ENCODE results near the gene GMPR2.

The GMPR2 gene

GRCh38 chr14:24235804-24236688 lies 3.3 kb downstream of the GMPR2 start:
- peaks cover 14% of the 10 kb centered on the region for H3K4me1 ChIP-seq (ENCODE audit: low read depth, poor library complexity, severe bottlenecking)
- H3K27me3 ChIP-seq (ENCODE audit: insufficient read depth, low read depth) = no peaks in the 10 kb centered on the region
- peaks cover 7% of the 10 kb centered on the region; the same call in 1 of the 2 replicates for H3K79me2 ChIP-seq (ENCODE audit: insufficient read depth, low read depth)
- no peak overlapping the region for H3K9ac ChIP-seq
- no peak overlapping the region for H2AFZ ChIP-seq (ENCODE audit: low read depth)
- no peaks in the 10 kb centered on the region for H3K36me3 ChIP-seq (ENCODE audit: insufficient read depth)
- H3K27ac ChIP-seq = no peak overlapping the region
- H4K20me1 ChIP-seq (ENCODE audit: insufficient read depth) = no peaks in the 10 kb centered on the region
- no peak for TF ChIP-seq CTCF (conservative IDR thresholded peaks at IDR 0.05; ENCODE audit: low read depth, low read length)
- H3K4me2 ChIP-seq = no peak overlapping the region
- H3K4me3 ChIP-seq (IDR thresholded peaks at IDR 0.05; ENCODE audit: insufficient read depth, low read depth, low read length) = no peak overlapping the region

GRCh38 chr14:24236689-24237462 lies 4.1 kb downstream of the GMPR2 start:
- H4K20me1 ChIP-seq (ENCODE audit: insufficient read depth) = no peaks in the 10 kb centered on the region
- no peaks in the 10 kb centered on the region for H3K36me3 ChIP-seq (ENCODE audit: insufficient read depth)
- H3K4me3 ChIP-seq (IDR thresholded peaks at IDR 0.05; ENCODE audit: insufficient read depth, low read depth, low read length) = no peak overlapping the region
- no peak overlapping the region for H3K4me2 ChIP-seq
- no peaks in the 10 kb centered on the region for H3K79me2 ChIP-seq (ENCODE audit: insufficient read depth, low read depth)
- peaks cover 20% of the 10 kb centered on the region for H3K4me1 ChIP-seq (ENCODE audit: low read depth, poor library complexity, severe bottlenecking)
- H3K9ac ChIP-seq = no peak overlapping the region
- no peak overlapping the region for H3K27ac ChIP-seq
- H2AFZ ChIP-seq (ENCODE audit: low read depth) = no peak overlapping the region
- no peak for TF ChIP-seq CTCF (conservative IDR thresholded peaks at IDR 0.05; ENCODE audit: low read depth, low read length)
- no peaks in the 10 kb centered on the region for H3K27me3 ChIP-seq (ENCODE audit: insufficient read depth, low read depth)

- Histone ChIP-seq H2AFZ (ENCODE audit: low read depth) (no peak overlapping the region), H3K4me2 (no peak overlapping the region), H3K9ac (no peak overlapping the region), H3K4me1 (ENCODE audit: low read depth, poor library complexity, severe bottlenecking) (peaks cover 20% of the 10 kb centered on the region), H3K79me2 (ENCODE audit: insufficient read depth, low read depth) (no peaks in the 10 kb centered on the region), H3K27ac (no peak overlapping the region), H3K27me3 (ENCODE audit: insufficient read depth, low read depth) (no peaks in the 10 kb centered on the region), H4K20me1 (ENCODE audit: insufficient read depth) (no peaks in the 10 kb centered on the region), H3K36me3 (ENCODE audit: insufficient read depth) (no peaks in the 10 kb centered on the region), H3K4me3 (IDR thresholded peaks at IDR 0.05; ENCODE audit: insufficient read depth, low read depth, low read length) (no peak overlapping the region)
- TF ChIP-seq CTCF (conservative IDR thresholded peaks at IDR 0.05; ENCODE audit: low read depth, low read length) = no peak
Measured at GRCh38 chr14:24237463-24237955, 4.8 kb downstream of the GMPR2 start.

- Histone ChIP-seq H3K36me3 (ENCODE audit: insufficient read depth) (no peaks in the 10 kb centered on the region), H3K27me3 (ENCODE audit: insufficient read depth, low read depth) (no peaks in the 10 kb centered on the region), H3K4me2 (no peak overlapping the region), H4K20me1 (ENCODE audit: insufficient read depth) (no peaks in the 10 kb centered on the region), H3K4me3 (IDR thresholded peaks at IDR 0.05; ENCODE audit: insufficient read depth, low read depth, low read length) (no peak overlapping the region), H3K4me1 (ENCODE audit: low read depth, poor library complexity, severe bottlenecking) (peaks cover 22% of the 10 kb centered on the region), H2AFZ (ENCODE audit: low read depth) (no peak overlapping the region), H3K9ac (no peak overlapping the region), H3K79me2 (ENCODE audit: insufficient read depth, low read depth) (no peaks in the 10 kb centered on the region), H3K27ac (no peak overlapping the region)
- no peak for TF ChIP-seq CTCF (conservative IDR thresholded peaks at IDR 0.05; ENCODE audit: low read depth, low read length)
Measured at GRCh38 chr14:24238123-24238522, 5.4 kb downstream of the GMPR2 start.

All from KMS-11 (cell line).